Stimulated activated CD4-positive, alpha-beta T cell treated with anti-CD3 and anti-CD28 coated beads, Interleukin-12 subunit alpha, Interleukin-12 subunit beta, amount 100 ng/mL, for 24 hours (primary cell): ENCODE data around the gene NAV3.

Experiments
- DNase-seq, 2 experiments: peaks; one replicate each; pipeline ENCODE4 v3.0.0-alpha.2; 2020; ENCODE audit warnings: low read depth in 2 of 2

The NAV3 gene

GRCh38 chr12:78120306-78120705, 289.6 kb downstream of the NAV3 start:
- no peak for DNase-seq

GRCh38 chr12:78120866-78121560, 290.3 kb downstream of the NAV3 start:
- DNase-seq = no peak

GRCh38 chr12:78121969-78122610, 291.4 kb downstream of the NAV3 start:
- DNase-seq = no peak

DNA sequence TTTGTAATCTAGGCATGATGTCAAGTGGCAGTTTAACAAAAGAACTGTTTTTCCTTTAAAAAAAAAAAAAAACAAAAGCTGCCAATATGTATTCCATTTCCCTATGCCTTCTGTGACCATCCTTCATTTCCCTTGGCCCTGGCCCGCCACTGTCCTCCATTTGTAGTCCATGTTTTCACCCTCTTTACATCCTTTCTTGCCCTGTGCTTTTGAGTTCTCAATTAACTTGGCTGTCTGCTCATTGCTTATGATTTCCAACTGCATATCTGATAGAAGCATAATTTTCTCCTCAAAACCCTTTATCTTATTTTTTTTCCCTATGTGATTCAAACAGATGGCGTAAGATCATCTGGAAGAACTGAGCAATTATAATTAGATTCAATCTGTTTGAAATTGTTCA, 297.5 kb downstream of the NAV3 start:
- no peak for DNase-seq

- DNase-seq = no peak
Observed at GRCh38 chr12:78143717-78144116, 313.0 kb downstream of the NAV3 start.

DNA sequence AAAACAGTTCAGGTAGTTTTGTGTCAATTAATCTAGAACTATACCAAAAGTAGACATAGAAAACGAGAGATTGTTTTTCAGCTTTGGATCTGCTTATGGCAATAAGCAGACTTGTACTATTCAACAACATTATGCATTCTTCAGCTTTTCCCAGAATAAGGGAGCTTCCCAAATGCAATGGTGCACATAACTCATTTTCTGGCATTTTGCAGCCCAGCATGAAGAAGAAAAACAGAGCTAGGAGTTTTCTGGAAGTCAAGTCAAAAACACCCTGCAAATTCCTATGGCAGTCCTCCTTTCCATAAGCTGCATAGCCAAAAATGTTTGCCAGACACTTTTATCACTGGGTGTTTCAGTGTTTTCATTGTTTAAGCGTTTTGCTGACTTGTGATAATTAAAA, 314.7 kb downstream of the NAV3 start:
- DNase-seq = no peak

DNA sequence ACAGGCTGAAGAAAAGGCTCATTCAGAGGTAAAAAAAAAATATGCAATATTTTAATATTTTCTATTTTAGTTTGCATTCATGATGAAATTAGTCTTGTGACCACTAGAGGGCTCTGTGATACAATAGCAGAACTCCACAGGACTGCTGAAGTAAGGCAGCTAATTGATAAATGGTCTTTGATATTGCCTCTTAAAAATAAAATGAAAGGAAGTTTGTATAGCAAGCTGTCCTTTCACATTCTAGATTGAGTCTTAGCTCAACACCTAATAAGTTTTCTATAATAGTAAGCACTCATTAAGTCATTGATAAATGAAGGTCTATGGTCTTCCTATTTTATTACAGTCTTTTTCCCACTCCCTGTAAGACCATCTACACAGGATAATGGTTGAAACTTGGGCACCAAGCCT, 315.7 kb downstream of the NAV3 start:
- no peak for DNase-seq

GRCh38 chr12:78149459-78149858, 318.8 kb downstream of the NAV3 start:
- DNase-seq = no peak

DNA sequence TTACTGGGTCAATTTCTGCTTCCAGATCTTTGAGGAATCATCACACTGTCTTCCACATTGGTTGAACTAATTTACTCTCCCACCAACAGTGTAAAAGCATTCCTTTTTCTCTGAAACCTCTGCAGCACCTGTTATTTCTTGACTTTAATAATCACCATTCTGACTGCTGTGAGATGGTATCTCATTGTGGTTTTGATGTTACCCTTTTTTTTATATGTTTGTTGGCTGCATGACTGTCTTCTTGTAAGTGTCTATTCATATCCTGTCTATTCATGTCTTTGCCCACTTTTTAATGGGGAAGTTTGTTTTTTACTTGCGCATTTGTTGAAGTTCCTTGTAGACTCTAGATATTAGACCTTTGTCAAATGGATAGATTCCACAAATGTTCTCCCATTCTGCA, 324.9 kb downstream of the NAV3 start:
- no peak for DNase-seq

GRCh38 chr12:78156751-78157150, 326.1 kb downstream of the NAV3 start:
- DNase-seq = no peak

- no peak for DNase-seq
Observed at GRCh38 chr12:78157199-78157598, 326.5 kb downstream of the NAV3 start.

GRCh38 chr12:78164154-78164553, 333.5 kb downstream of the NAV3 start:
- no peak for DNase-seq

DNA sequence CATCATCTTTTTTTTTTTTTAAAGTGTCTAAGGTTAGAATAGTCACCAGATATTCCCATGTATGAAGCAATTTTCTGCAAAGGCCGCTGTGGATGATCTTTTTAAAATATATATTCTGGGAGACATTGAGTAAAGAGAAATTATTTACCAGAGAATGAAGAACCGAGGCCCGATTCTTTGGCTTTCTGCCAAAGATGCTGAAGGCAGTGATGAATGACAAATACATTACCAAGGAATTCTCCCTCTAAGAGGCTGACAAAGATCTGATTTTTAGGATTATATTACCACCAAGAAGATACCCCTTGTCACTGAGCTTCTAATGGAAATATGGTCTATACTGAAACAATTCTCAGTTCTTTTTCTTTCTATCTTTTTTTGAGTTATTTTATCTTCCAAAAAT, 336.8 kb downstream of the NAV3 start:
- DNase-seq = no peak

GRCh38 chr12:78171061-78171460, 340.4 kb downstream of the NAV3 start:
- no peak for DNase-seq

- DNase-seq = no peak
Observed at GRCh38 chr12:78176643-78177042, 345.9 kb downstream of the NAV3 start.

- no peak for DNase-seq
Observed at GRCh38 chr12:78177298-78177697, 346.6 kb downstream of the NAV3 start.

GRCh38 chr12:78179346-78179745, 348.7 kb downstream of the NAV3 start:
- no peak for DNase-seq

DNA sequence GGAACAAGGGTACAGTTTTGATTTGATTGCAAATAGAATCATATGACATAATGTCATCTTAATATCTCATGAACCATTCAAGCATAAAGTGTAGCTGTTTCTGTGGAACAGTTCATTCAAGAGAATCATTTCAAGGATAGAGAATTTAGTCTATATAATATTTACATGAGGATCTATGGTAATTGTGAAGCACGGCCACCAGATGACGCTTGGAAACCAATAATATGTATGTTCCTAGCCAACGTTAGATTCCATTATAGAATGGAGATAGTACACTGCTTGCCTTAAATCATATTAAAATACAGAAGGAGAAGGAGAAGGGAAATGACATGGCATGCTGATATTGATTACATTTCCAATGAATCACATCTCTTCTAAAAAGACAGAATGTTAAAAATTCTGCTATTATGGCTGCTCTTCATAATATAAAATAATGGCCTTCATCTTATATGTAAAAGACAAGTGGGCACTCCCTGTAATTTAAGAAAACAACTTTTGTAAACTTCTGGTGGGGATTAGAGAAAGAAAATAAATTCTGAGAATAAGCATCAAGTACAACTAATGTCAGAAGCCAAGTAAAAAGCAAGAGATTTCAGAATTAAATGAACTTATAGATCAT, 351.0 kb downstream of the NAV3 start:
- no peak for DNase-seq

DNA sequence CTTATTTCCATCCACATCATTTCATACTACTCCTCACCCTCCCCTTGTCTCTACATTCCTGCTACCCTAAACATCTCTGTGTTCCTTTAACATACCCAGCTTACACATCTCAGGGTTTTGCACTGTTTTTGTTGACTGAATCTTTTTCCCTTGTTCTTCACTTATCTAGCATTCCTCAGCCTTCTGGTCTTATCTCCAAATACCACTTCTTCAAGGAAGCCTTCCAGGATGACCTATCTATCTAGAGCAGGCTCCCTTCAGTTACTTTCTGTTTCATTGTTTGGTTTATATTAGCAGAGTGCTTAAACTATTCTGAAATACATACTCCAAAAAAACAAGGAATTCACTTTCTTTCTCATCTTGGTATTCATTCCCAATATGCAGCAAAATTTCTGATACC, 353.1 kb downstream of the NAV3 start:
- DNase-seq = no peak

DNA sequence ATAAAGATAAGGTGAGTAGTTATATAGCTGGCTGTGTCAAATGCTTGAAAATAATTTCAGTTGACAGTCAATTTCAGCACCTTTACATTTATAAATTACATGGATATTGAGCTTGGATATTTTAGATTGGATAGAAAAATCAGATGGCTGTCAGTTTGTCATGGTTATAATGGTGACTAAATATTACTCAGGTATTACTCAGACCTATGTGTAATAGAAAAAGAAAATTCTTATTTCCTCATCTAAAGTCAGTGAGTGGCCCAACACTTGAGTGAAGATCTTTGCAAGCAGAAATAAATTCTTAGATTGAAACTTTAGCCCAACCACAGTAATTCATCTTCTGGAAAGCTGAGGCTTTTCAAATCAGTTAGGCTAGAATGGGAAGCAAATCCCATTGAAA, 354.4 kb downstream of the NAV3 start:
- no peak for DNase-seq

DNA sequence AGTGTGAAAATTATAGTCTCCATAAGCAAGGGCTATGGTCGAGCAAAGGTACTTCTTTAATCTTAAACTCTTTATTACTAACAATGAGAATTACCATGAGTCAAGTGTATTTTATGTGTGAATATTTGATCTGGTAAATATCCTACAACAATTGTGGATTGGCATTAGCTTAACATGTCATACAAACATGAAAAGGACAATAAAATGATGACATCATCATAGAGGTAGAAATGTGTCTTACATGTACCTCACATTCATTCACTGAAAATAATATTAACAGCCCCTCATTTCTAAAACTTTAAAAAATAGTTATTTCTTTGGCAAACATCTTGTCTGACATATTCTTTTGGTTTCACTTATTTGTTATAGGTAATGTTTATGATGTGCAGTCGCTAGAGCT, 355.0 kb downstream of the NAV3 start:
- DNase-seq = no peak

DNA sequence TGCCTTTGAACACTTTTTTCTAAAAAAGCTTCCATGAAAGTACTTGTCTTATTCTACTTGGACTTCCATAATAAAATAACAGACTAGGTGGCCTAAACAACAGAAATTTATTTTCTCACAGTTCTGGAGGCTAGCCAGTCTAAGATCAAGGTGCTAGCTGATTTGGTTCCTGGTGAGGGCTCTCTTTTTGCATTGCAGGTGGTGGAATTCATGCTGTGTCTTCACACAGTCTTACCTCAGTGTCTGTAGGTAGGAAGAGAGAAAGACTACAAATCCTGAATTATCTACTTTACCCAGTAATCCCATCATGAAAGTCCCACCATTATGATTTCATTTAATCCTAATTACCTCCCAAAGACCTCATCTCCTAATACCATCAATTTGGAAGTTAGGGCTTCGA, 356.0 kb downstream of the NAV3 start:
- no peak for DNase-seq

GRCh38 chr12:78187741-78188140, 357.0 kb downstream of the NAV3 start:
- DNase-seq = no peak
